GM13977 (cell line): ENCODE measurements around the gene ZNF697.

Source experiments
- DNase-seq: peaks from one replicate; pipeline ENCODE4 v3.0.0; 2012; ENCODE audit warnings: low spot score
- in situ Hi-C: fragments of 300-500 bp; cut with MboI; formaldehyde crosslinking; loops from one replicate; pipeline ENCODE4 v1.12.0; 2022; ENCODE audit warnings: low sequenced_read_pairs, low pct_unique_long_range_greater_than_20kb, mixed read lengths, inconsistent platforms; ENCODE audit not compliant: unreplicated experiment
- TF ChIP-seq, protein P1 (sequence below): IDR thresholded peaks from 2 replicates; pipeline ENCODE4 v1.5.1; 2012; ENCODE audit warnings: mild to moderate bottlenecking, control low read depth; ENCODE audit not compliant: insufficient read depth; ENCODE audit errors: extremely low read depth, missing control alignments

ZNF697 gene

DNA sequence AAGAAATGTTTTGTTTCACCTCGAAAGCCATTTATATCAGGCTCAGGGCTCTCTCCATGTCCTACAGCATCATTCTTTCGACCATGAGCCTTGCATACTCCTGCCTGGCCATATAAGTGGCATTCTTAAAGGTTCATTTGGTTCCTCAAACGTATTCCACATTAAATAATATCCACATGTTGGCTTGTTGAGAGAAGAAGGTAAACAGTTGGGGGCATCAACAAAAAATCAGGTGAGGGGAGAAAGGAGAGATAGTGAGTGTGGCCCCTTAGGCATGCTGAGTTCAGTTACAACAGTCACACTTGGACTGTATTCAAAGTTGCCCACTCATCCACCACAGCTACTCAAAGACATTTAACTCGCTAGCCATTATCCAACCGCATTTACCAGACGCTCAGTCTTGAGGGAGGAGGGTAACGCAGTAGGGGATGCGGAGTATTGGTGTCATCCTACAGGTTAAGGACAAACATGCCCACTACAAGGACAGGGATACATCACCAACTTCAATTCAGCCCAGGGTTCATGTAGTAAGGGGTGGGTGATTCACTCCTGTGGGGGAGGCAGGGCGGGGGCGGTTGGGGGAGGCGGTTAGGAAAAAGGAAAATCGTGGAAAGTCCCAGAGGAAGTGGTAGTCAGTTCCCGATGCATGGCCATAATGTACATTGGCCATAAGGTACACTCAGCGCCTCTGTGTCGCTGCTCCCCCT is 1.4 kb downstream of the ZNF697 start:
- TF ChIP-seq, protein P1, sequence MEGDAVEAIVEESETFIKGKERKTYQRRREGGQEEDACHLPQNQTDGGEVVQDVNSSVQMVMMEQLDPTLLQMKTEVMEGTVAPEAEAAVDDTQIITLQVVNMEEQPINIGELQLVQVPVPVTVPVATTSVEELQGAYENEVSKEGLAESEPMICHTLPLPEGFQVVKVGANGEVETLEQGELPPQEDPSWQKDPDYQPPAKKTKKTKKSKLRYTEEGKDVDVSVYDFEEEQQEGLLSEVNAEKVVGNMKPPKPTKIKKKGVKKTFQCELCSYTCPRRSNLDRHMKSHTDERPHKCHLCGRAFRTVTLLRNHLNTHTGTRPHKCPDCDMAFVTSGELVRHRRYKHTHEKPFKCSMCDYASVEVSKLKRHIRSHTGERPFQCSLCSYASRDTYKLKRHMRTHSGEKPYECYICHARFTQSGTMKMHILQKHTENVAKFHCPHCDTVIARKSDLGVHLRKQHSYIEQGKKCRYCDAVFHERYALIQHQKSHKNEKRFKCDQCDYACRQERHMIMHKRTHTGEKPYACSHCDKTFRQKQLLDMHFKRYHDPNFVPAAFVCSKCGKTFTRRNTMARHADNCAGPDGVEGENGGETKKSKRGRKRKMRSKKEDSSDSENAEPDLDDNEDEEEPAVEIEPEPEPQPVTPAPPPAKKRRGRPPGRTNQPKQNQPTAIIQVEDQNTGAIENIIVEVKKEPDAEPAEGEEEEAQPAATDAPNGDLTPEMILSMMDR: no peak
- DNase-seq: no peak
- in situ Hi-C loops: no loop called here

- TF ChIP-seq, protein P1: no peak
- in situ Hi-C loops: no loop called here
- no peak for DNase-seq
Observed at GRCh38 chr1:119639109-119639508, 9.0 kb downstream of the ZNF697 start.

DNA sequence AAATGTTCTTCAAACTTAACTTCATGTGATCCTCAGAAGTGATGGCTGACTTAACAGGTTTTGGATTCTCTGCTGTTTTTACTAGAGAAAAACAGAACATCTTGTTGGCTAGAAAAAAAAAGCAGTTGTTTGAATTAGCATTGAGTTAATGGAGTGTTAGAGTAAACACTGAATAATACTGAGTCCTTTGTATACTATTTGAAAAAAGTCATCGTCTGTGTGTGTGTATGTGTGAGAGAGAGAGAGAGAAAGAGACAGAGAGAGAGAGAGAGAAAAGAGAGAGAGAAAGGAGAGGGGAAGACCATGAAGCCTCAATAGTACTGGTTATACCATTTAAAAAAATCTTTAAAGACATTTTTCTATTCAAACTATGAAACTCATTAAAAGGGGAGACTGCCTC is 10.4 kb downstream of the ZNF697 start:
- in situ Hi-C loops: no loop called here
- no peak for DNase-seq
- TF ChIP-seq, protein P1: no peak

DNA sequence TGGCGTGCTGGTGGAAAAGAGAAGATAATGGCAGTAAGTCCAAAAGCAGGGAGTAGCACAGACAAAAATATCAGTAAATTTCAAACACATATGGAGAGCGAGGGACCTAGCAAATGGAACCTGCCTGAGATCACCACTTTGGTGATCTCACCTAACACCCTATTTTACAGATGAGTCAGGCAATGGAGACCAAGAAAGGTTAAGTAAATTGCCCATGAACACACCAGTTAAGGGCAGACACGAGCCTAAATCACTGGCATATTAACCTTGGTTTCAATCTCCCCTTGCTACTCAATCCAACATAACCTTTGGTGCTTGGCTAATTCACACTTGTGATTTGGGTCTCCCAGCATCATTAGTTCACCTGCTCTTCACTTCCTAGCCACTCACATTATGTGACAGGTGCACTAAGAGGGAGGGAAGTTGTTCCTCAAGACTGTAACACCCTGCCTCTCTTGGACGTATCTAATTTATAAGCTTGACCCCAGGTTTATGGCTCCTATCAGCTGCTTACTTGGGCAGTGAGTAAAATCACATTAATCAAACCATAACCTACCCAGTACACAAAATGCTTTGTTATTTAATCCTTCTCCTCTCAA is 11.5 kb downstream of the ZNF697 start:
- in situ Hi-C loops: no loop called here
- TF ChIP-seq, protein P1: no peak
- DNase-seq: no peak

- in situ Hi-C loops: no loop called here
- DNase-seq: no peak
- TF ChIP-seq, protein P1: no peak
Observed at GRCh38 chr1:119635811-119636390, 12.2 kb downstream of the ZNF697 start.

- TF ChIP-seq, protein P1: no peak
- no peak for DNase-seq
- in situ Hi-C loops: no loop called here
Observed at GRCh38 chr1:119634016-119634415, 14.1 kb downstream of the ZNF697 start.
